Skin of body (tissue), 2 donors: Measurements from ENCODE around the gene KRTAP6-3. TPM values are rescaled to one million over a fixed set of nuclear protein-coding genes. Genes with fewer than 3 reads are reported as not detected.

Experiments used
- DNase-seq: peaks from one replicate; lab custom pipeline; 2025; lab: John Stamatoyannopoulos, UW
- total RNA-seq: library from RNA; depleted of rRNA; stranded (reverse); fragments of >200 nt; gene quantifications from one replicate; pipeline ENCODE4 v1.2.3, GENCODE V29; 2014

The KRTAP6-3 gene, protein sequence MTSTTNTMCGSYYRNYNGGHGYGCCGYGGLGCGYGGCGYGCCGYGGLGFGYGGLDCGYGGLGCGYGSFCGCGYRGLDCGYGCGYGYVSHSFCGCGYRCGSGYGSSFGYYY
- not detected for total RNA-seq

DNA sequence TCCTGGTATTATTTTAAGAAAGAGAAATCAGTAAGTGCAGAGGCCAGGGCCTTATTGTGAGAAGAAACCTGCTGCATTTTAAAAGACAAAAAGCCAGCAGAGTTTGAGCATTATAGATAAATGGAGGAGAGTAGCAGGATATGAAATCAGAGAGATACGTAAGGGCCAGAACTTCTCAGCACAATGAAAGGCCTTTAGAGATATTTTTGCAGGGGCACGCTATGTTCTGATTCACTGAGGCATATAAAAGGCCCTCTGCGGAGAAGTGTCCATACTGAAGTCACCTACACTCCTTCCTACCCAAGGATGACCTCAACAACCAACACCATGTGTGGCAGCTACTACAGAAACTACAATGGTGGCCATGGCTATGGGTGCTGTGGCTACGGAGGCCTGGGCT lies at the start of gene KRTAP6-3:
Gene KRTAP6-3 (plus strand): TSS at position 301 of the 400 bp plus-strand sequence. CDS start 6 bp downstream, at position 307.
- no peak for DNase-seq

DNA sequence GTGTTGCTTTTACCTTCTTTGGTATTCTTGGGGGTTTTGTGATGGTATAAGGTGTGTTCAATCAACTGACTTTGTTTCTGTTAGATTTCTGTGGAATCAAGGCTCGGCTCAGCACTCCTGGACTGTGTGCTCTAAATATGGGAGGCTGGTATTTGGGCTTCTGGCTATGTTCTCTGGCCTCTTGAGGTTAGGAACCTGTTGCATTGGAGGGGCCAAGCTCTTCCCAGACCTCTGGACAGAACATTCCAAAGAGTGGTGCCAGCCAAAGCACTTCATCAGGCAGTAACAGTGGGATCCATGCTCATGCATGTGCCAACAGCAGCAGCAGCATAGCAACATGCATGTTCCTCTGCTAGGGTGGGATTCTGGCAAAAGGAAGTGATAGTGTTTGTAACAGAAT lies 39.5 kb upstream of the KRTAP6-3 start:
- no peak for DNase-seq

DNA sequence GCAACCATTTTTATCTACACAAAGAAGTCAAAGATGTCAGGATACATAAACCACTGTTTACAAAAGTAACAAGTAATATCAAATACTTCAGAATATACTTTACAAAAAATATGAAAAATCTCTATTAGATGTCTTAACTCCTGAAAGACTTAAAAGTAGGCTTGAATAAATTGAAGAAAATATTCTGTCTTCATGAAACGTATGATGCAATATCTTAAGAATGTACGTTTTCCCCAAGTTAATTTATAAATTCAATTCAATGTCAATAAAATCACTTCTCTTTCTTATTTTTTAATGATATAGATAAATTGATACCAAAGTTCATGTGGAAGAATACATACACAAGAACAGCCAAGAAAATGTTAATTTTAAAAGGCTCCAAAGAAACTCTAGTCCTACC lies 37.1 kb upstream of the KRTAP6-3 start:
- DNase-seq: no peak

DNA sequence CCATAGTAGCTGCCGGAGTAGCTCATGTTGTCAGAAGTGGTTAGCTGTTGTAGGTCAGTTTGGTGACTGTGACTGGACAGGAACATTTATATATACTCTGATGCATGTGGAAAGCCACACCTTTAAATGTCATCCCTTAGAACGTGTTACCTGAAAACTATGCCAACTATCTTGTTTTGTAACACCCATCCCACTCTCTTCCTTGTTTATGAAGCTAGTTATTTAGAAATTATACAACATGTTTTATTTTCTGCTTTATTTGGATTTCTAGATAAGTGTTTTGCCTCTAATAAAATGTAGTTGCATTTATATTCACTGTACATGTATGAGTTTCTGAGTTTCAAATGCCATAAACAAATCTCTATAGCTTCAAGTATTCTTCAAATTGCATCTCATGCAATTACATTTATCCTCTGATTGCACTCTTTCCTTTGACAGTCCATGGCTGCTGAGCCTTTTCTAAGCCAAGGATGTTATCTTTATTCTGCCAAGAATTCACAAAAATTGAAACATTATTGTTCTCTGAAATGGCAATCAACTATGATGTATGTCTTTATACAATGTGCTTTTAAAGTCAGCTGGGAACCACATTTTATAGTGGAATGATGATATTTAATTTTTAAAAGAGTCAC lies 30.9 kb upstream of the KRTAP6-3 start, which contains the start of gene KRTAP19-7:
Gene KRTAP19-7 (minus strand): TSS at position 51 of the 632 bp plus-strand sequence. CDS start 25 bp downstream, at position 26.
- peak; percentile 2 for DNase-seq

DNA sequence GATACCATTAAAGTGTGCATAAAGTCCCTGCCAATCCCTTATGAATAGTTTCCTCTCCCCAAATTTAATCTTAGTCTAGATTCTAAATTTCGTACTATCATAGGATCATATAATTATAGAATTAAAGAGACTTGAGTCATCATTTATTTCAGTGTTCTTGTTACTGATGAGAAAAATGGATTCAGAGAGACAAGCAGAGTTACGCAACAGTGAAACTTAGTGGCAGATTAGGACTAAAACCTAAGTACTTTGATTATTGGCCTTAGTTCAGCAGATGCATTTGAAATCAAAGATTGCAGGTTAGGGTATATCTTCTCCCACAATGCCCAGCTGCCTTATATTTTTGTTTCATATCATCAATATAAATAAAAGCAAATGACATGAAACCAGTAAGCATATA lies 30.3 kb upstream of the KRTAP6-3 start:
- DNase-seq: no peak

DNA sequence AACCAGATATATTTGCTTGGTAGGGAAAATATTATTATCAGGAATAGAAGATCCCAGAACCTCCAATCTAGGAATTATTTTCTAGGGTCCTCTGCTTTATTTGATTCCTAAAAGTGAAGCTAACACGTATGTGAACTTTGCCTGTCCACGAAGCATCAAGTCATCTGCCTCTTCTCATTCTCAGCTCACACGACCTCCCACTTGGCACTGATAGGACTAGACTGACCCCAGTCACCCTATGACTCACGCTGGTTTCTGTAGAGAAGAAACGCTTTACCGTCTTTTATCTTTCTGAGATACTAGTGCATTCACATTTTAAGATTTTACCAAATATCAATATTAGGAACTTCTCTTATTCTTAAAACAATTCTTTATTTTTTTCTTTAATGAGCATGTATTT lies 29.2 kb upstream of the KRTAP6-3 start:
- no peak for DNase-seq

DNA sequence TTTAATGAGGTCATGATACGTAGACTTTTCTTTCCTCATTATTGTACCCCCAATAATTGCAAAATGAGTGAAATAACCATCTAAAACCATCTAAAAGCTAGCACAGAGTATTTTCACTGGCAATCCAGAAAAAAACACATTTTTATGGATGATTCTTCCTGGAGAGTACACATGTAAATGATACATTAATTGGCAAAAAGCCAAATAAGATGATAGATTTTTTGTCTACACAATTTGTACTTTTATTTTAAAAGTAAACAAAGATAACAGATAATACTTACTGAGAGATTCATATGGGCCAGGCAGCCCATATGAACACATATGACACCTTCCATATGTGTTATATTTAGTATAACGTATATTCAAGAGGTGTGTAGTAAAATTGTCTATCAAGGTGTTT lies 28.6 kb upstream of the KRTAP6-3 start:
- no peak for DNase-seq

DNA sequence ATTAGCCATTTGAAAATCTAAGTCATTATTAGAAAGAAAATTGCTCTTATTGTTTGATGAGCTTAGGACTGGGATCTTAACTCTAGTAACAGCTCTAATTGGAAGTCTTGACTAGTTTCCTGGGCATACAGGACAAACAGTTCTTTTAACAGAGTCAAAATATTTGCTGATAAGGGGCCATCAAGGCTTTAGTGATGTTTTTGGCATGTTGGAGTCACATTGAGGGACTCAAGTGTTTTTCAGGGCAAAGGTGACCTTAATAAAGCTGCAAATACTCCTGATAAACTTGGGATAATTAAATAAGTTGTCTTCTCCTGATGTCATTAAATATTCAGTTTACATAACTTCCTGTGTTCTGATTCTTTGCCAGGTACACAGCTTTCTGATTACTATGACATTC lies 24.6 kb upstream of the KRTAP6-3 start:
- DNase-seq: no peak

DNA sequence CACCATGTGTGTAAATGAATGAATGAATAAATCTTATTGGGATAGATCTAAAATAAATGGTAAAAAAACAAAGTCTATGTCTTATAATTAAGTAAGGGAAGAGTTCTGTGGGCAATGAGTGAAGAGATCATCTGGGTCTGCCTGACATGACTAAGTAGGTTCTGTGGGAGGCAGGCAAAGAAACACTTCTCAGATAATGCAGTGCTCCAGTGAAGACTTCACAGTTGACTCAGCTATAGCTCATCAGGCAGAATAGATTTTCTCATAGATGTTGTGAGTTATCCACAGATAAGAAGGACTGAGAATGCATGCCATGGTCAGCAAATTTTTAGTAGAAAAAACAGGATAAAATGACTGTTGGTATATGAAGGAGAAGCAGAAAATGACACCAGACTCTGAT lies 14.5 kb upstream of the KRTAP6-3 start:
- DNase-seq: no peak

DNA sequence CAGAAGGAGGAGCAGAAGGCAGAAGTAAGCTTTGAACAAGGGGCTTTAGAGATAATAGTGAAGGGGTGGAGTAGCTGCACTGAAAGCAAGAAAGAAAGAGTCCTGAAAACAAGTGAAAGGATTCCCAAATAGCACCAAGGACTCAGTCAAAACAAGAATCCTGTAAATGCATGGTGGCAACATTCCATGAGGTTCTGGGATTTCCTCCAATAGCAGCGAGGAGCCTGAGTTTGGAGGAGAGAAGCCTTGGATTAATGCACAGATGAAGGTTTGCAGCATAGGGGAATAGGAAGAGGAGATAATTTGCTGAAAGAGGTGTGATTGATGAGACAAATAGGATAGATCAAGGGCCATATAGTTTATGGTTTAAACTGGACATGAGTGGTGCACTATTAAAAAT lies 12.9 kb upstream of the KRTAP6-3 start:
- DNase-seq: no peak

DNA sequence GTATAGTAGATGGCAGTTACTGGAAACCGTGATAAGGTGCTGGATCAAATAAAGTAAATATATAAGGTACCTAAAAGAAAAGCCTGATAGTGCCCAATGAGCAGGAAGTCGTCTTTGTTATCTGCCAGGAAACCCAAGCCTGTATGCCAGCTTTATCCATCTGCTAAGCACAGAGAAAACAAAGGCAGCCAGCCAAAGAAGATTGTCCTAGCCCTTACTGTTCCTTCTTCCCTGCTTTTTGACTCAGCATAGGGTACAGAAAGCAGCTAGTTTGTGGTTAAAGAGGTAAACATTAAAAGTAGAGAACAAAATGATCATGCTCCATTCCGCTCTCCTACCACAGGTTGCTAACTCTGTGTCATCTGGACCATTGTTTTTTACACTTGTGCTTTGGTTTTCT lies 12.1 kb upstream of the KRTAP6-3 start:
- DNase-seq: no peak

DNA sequence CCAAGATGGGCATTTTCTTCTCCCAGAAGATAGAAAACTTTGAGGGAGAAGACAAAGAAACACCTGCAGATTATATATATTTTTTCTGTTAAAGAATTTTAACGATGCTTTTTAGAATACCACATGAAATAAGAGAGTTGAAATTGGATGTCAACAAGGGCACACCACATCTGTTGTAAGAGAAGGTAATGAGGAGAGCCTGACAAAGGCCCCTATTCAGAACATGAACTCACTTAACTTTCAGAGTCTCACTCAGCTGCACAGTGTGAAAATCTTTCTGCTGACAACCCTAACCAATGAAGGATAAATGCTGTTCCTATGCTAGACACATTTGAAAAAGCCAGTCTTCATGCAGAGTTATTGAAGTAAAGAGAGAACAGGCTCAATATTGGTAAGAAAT lies 9.4 kb upstream of the KRTAP6-3 start:
- DNase-seq: no peak

DNA sequence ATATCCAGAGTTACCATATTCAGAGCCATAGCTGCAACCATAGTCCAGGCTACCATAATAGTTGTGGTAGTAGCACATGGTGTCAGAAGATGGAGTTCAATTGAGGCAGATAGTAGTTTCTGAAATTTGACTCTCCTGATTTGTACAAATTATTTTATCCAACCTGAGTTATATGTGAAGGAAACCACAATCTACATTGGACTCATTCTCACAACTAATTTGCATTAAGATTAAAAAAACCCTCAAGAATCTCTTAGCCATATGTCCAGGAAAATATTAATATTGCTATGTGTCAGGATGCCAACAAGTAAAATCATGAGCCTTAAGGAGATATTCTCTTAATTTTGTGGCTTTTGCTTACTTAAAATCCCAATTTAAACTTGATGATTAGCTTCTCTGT lies 1.9 kb upstream of the KRTAP6-3 start, which contains the start of gene KRTAP22-2:
Gene KRTAP22-2 (minus strand): TSS at position 101 of the 400 bp plus-strand sequence.
- no peak for DNase-seq

DNA sequence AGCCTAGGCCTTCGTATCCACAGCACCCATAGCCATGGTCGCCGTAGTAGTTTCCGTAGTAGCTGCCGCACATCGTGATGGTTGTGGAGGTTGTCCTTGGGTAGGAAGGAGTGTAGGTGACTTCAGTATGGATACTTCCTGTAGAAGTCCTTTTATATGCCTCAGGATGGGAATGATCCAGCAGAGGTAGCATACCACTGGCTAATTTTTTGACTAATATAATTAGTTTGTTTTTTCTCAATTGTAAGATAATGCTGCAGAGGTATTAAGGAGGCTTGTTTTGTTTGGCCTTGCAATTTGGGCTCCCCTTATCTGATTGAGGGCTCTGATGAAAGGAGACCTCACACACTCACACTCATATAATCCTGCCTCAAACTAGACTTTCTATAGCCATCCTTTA lies 6.6 kb downstream of the KRTAP6-3 start, which contains the start of gene KRTAP6-2:
Gene KRTAP6-2 (minus strand): TSS at position 101 of the 400 bp plus-strand sequence. CDS start 28 bp downstream, at position 73.
- DNase-seq: no peak

DNA sequence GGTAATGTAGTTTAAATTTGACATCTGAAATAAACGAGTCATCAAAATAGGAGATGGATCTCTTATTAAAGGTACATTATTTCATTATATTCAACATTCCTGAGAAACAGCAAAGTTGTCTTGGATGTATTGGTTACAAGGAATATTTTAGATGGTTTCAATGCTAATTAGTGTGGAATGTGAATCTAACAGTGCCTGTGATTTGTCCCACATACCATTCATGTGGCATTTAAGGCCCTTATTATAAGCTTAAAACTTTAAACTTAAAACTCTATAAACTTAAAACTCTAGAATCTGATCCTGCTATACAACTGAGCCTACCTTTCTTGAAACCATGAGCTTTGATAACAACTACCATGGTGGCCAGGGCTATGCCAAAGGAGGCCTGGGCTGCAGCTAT lies 8.5 kb downstream of the KRTAP6-3 start, which contains the start of gene KRTAP22-1:
Gene KRTAP22-1 (plus strand): TSS at position 301 of the 400 bp plus-strand sequence.
- no peak for DNase-seq

DNA sequence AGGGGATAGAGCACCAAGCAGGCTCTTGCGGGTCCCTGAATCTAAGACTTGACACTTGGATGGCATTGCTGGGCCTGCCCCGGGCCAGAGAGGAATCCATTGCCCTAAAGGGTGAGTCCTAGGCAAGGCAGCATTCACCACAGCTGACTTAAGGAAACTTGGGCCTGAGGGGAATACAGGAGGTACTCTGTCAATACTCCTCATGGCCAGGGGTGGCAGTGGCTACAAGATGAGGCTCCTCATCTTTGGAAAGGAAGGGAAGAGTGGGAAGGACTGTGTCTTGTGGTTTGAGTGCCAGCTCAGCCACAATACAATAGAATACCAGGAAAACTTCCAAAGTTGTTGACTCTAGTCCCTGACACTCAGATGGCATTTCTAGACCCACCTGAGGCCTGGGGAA lies 13.7 kb downstream of the KRTAP6-3 start:
- no peak for DNase-seq

DNA sequence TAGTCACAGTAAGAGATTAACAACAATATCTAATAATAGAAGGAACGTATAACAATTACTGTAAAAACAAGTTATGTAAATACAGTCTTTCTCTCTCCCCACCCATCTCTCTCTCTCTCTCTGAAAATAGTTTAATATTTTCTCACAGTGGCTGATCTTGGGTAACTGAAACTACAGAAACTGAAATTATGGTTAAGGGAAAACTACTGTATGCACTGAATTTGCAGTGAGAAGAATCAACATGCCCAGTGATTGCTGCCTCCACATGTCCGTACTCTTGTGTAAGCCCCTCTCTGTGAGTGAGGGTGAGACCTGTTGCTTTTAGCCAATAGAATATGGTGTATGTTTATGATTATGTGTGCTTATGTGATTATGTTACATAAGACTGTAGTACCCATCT lies 19.9 kb downstream of the KRTAP6-3 start:
- no peak for DNase-seq

DNA sequence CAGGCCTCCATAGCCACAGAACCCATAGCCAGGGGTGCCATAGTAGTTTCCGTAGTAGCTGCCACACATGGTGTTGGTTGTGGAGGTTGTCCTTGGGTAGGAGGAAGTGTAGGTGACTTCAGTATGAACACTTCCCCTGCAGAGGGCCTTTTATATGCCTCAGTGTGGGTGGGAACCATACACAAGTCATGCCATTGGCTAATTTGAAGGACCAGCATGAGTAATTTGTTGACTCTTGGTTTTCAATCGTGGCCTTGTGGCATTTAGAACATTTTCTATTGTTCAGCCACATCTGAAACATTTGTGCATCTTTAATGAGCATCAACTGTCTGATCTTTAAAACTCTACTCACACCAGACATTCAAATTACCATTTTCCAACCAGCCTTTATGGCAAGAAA lies 21.6 kb downstream of the KRTAP6-3 start, which contains the start of gene KRTAP6-1:
Gene KRTAP6-1 (minus strand): TSS at position 95 of the 400 bp plus-strand sequence. CDS start 26 bp downstream, at position 69.
- DNase-seq: no peak

DNA sequence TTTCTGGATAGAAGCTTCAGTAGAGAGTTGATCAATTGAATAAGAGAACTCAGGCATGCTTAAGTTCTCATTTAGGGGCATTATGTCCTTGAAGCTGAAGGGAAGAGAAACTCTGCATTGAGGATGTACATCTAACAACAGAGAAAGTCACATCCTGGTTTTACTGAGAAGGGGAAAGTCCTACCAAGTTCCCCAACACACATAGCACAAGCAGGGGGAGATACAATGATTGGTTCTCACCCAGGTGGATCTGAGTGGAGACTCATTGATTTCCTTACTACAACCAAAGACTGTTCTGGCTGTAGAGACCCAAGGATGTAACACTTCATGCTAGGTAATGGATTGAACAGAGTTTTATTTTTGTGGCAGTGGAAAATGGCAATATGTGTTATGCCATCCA lies 23.0 kb downstream of the KRTAP6-3 start:
- no peak for DNase-seq

DNA sequence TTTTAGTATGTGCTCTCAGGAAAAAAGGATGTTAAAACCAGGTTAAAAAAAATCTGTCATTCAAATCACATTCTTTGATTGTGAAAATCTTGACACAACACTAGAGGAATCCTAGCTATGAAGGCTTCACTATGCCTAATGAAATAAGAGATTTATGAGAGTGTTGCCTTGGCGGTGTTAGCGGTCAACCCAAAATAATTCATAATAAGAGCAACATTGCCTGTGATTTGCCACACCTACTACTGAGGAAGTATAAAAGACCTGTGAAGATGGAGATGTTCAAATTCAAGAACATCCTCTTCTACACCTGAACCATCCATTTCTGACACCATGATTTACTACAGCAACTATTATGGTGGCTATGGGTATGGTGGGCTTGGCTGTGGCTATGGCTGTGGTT lies 23.9 kb downstream of the KRTAP6-3 start, which contains the start of gene KRTAP20-1:
Gene KRTAP20-1 (plus strand): TSS at position 301 of the 400 bp plus-strand sequence. CDS start 30 bp downstream, at position 331.
- DNase-seq: no peak

DNA sequence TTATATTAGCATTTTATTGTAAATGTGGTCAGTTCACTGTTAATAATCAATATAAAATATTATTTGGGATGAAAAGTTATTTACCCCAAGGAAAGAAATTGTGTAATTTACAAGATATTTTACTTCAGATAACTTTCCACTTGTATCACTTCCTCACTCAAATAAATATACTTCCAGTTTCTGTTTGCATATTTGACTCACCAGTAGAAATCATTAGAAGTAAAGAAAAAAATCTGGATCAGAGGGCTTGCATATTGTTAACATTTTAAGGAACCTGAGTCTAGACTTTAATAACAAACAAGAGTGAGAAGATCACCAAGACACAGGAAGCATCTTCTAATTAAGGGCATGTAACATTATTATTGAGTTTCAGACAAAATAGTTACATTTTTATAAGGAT lies 27.8 kb downstream of the KRTAP6-3 start:
- no peak for DNase-seq

DNA sequence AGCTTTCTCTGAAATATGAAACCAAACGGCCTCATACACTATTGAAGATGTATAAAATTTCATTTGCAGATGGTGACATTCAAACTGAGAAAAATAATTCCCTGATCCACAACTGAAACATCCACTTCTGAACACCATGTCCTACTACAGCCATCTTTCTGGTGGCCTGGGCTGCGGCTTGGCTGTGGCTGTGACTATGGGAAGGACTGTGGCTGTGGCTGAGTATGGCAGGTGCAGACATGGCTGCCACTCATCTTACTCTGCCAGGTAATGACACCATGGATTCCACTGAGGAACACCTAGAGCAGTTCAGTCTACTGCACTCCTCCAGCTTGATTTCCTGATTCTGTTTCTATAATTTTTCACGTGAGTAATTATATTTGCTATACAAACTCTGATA lies 28.3 kb downstream of the KRTAP6-3 start, which contains the start of gene KRTAP20-4:
Gene KRTAP20-4 (plus strand): TSS at position 106 of the 400 bp plus-strand sequence.
- no peak for DNase-seq

DNA sequence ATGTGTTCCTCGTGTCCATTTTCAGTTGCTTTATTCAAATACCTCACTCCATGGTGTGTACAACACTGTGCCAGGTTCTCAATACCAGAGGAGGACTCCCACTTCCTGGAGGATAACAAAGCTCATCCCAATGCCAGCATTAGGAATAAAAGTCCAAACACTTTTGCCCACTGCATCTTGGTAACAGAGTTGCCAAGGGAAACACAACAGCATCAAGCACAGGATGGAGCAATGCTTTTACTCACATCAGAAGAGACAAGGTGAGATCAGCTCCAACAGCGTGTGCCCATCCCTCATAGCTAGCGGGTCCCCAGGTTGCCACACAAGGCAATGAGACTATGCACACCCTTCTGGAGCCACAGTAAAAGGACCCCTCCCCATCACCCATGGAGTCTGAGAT lies 31.1 kb downstream of the KRTAP6-3 start:
- no peak for DNase-seq
